C4-2B (cell line): ENCODE measurements around the gene SPATA1.
"Not testable (repeated sequence)": the region's sequence is repeated elsewhere in the genome, so short reads cannot be mapped to it uniquely, and the experiment has no call there.

ENCODE experiments used
- H3K27ac ChIP-seq: fragments of 450-650 bp; 2 replicates; pipeline ENCODE4 v1.5.1; 2017
- CTCF ChIP-seq: fragments of 450-650 bp; conservative IDR thresholded peaks from 2 replicates; pipeline ENCODE4 v1.5.1; 2017; ENCODE audit warnings: mild to moderate bottlenecking
- ZFX ChIP-seq: fragments of 450-650 bp; IDR thresholded peaks from 2 replicates; pipeline ENCODE4 v1.6.1; 2017

Gene SPATA1

GRCh38 chr1:84581648-84582047, 75.5 kb downstream of the SPATA1 start:
- H3K27ac ChIP-seq: no peak overlapping the region
- TF ChIP-seq ZFX: no peak
- no peak for TF ChIP-seq CTCF

GRCh38 chr1:84582802-84583587, 76.8 kb downstream of the SPATA1 start:
- no peak overlapping the region for H3K27ac ChIP-seq

GRCh38 chr1:84583648-84584047, 77.5 kb downstream of the SPATA1 start:
- TF ChIP-seq CTCF: no peak
- no peak for TF ChIP-seq ZFX
- no peak overlapping the region for H3K27ac ChIP-seq

More at GRCh38 chr1:84582802-84583587, 76.8 kb downstream of the SPATA1 start:
- TF ChIP-seq CTCF (no peak), ZFX (no peak)

- no peak overlapping the region for H3K27ac ChIP-seq
- TF ChIP-seq CTCF (no peak), ZFX (no peak)
Measured at GRCh38 chr1:84584126-84584525, 77.9 kb downstream of the SPATA1 start.

GRCh38 chr1:84585803-84586202, 79.6 kb downstream of the SPATA1 start:
- H3K27ac ChIP-seq: no peak overlapping the region
- TF ChIP-seq ZFX (no peak), CTCF (no peak)

- no peak for TF ChIP-seq ZFX
- TF ChIP-seq CTCF: no peak
- H3K27ac ChIP-seq: no peak overlapping the region
Measured at GRCh38 chr1:84587099-84587498, 80.9 kb downstream of the SPATA1 start.

GRCh38 chr1:84594959-84595358, 88.8 kb downstream of the SPATA1 start:
- not testable (repeated sequence) for H3K27ac ChIP-seq

- TF ChIP-seq ZFX (no peak), CTCF (no peak)
Measured at GRCh38 chr1:84597011-84597410, 90.8 kb downstream of the SPATA1 start.

More at GRCh38 chr1:84597011-84597410, 90.8 kb downstream of the SPATA1 start:
- no peak overlapping the region for H3K27ac ChIP-seq
